GM19452 (cell line): ENCODE measurements around the gene CHCHD1.
"Not testable (repeated sequence)": the region's sequence is repeated elsewhere in the genome, so short reads cannot be mapped to it uniquely, and the experiment has no call there.

Source experiments
- ATAC-seq: cut with Tn5 transposase; IDR thresholded peaks from one replicate; pipeline ENCODE4 v1.9.1; 2021; ENCODE audit not compliant: unreplicated experiment

The CHCHD1 gene

DNA sequence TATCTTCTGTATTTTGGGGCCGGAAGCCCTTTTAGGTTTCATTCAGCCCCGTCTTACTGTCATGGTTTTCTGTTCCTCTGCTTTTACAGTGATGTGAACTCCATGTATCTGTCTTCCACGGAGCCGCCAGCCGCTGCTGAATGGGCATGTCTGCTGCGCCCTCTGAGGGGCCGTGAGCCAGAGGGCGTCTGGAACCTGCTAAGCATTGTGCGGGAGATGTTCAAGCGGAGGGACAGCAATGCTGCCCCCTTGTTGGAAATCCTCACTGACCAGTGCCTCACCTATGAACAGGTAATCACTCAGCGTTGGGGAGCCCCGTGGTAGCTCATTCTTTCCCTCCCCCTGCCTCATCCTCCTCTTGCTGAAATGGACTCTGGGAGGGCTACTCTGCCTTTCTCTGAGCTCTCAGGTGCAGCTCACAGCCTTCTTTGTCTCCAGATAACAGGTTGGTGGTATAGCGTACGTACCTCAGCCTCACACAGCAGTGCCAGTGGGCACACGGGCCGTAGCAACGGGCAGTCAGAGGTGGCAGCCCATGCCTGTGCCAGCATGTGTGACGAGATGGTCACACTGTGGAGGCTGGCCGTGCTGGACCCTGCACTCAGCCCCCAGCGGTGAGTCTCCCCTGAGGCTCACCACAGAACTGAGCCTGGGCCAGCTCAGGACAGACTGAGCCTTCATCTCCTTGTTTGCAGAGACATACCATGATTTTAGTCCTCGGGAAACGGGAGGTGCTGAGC is 9.2 kb downstream of the CHCHD1 start:
- ATAC-seq, result no peak

DNA sequence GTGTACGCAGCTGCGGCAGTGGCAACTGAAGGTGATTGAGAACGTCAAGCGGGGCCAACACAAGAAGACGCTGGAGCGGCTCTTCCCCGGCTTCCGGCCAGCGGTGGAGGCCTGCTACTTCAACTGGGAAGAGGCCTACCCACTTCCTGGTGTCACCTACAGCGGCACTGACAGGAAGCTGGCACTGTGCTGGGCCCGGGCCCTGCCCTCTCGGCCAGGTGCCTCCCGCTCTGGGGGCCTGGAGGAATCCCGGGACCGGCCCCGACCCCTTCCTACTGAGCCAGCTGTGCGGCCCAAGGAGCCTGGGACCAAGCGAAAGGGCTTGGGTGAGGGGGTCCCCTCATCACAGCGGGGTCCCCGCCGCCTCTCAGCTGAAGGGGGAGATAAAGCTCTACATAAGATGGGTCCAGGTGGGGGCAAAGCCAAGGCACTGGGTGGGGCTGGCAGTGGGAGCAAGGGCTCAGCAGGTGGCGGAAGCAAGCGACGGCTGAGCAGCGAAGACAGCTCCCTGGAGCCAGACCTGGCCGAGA is 10.1 kb downstream of the CHCHD1 start:
- ATAC-seq, result no peak

DNA sequence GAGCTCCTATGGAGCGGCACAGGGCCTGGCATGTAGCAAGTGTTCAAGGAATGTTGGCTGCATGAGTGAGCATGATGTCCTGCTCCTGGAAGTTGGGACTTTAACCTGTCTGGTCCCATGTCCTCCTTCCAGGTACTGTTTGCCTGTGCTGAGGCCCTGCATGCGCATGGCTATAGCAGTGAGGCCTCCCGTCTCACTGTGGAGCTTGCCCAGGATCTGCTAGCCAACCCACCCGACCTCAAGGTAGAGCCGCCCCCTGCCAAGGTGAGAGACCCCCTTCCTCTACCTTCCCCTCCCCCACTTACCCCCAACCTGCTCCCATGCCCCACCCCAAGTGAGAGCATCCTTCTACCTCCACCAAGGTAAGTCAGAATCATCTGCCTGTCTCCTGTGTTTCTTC is 11.6 kb downstream of the CHCHD1 start:
- ATAC-seq, result no peak

DNA sequence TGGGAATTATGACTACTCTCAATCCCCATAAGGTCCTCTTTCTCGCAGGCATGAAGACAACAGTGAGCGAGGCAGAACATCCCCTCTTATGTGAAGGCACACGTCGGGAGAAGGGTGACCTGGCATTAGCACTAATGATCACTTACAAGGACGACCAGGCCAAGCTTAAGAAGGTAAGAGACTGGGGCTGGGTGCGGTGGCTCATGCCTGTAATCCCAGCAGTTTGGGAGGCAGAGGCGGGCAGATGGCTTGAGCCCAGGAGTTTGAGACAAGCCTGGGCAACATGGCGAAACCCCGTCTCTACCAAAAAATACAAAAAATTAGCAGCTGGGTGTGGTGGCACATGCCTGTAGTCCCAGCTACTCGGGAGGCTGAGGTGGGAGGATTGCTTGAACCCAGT is 13.6 kb downstream of the CHCHD1 start:
- ATAC-seq, result not testable (repeated sequence)

DNA sequence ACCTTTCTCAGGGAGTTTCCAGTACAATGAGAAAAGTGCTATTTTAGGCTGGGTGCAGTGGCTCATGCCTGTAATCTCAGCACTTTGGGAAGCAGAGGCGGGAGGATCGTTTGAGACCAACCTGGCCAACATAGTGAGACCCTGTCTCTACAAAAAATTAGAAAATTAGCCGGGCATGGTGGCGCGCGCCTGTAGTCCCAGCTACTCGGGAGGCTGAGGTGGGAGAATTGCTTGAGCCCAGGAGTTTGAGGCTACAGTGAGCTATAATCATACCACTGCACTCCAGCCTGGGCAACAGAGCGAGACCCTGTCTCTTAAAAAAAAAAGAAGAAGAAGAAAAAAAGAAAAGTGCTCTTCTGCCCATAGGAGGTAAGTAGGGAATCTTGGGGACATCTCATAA is 14.2 kb downstream of the CHCHD1 start:
- ATAC-seq, result not testable (repeated sequence)

DNA sequence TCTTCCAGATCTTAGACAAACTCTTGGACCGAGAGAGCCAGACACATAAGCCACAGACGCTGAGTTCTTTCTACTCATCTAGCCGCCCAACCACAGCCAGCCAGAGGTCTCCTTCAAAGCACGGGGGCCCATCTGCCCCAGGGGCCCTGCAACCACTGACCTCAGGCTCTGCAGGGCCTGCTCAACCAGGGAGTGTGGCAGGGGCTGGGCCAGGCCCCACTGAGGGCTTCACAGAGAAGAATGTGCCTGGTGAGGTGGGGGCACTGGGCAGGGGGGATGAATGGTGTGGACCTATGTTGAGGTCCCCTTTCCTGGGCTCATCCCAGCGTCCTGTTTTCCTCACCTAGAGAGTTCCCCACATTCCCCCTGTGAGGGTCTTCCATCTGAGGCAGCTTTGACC is 14.9 kb downstream of the CHCHD1 start:
- ATAC-seq, result no peak

DNA sequence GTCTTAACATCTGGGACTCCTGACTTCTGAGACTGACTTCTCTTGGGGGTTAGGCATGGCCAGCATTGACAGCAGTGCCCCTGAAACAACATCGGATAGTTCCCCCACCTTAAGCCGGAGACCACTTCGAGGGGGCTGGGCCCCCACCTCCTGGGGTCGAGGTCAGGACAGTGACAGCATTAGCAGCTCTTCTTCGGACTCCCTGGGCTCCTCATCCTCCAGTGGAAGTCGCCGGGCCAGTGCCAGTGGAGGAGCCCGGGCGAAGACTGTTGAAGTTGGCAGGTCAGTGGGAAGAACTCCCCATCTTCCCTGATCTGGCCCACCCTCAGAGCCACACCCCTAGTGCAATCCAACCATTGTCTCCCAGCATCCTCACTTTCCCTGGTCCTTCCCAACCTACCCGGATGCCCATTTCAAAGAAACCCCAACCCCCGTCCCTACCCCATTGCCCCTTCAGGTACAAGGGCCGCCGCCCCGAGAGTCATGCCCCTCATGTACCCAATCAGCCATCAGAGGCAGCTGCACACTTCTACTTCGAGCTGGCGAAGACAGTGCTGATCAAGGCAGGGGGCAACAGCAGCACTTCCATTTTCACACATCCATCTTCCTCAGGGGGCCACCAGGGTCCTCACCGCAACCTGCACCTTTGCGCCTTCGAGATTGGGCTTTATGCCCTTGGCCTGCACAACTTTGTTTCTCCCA is 15.6 kb downstream of the CHCHD1 start:
- ATAC-seq, result no peak

DNA sequence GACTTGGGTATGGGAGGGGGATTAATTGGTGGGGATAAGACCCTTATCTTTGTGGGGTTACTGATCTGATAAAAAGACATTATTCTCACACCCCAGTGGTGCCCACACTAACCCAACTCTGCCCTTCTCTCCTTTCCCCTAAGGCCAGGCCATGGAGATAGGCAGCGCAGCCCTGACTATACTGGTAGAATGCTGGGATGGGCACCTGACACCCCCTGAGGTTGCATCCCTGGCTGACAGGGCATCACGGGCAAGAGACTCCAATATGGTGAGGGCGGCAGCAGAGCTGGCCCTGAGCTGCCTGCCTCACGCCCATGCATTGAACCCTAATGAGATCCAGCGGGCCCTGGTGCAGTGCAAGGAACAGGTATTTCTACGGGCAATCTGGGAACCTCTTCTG is 16.2 kb downstream of the CHCHD1 start:
- no peak for ATAC-seq

DNA sequence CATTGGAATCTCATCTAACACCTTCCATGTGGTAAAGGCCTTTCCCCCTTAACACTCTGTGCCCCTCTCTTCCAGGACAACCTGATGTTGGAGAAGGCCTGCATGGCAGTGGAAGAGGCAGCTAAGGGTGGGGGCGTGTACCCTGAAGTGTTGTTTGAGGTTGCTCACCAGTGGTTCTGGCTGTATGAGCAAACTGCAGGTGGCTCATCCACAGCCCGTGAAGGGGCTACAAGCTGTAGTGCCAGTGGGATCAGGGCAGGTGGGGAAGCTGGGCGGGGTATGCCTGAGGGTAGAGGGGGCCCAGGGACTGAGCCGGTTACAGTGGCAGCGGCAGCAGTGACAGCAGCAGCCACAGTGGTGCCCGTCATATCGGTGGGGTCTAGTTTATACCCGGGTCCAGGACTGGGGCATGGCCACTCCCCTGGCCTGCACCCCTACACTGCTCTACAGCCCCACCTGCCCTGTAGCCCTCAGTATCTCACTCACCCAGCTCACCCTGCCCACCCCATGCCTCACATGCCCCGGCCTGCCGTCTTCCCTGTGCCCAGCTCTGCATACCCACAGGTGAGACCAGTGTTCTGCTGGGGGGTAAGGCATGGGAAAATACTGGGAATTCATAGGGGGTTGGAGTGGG is 17.2 kb downstream of the CHCHD1 start:
- ATAC-seq, result no peak

DNA sequence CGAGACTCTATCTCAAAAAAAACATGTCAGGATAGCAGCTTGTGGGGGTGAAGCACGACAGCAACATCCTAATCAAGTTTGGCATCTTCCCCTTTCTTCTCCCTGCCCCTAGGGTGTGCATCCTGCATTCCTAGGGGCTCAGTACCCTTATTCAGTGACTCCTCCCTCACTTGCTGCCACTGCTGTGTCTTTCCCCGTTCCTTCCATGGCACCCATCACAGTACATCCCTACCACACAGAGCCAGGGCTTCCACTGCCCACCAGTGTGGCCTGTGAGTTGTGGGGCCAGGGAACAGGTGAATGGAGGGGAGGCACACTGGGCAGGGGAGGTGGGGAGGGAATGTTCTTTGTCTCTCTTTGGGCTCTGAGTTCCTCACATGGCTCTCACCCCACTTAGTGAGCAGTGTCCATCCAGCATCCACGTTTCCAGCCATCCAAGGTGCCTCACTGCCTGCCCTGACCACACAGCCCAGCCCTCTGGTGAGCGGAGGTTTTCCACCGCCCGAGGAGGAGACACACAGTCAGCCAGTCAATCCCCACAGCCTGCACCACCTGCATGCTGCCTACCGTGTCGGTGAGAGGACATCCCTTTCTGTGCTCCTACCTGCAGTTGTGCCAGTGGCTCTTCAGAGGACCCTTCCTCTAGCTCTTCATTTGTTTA is 18.2 kb downstream of the CHCHD1 start:
- no peak for ATAC-seq

DNA sequence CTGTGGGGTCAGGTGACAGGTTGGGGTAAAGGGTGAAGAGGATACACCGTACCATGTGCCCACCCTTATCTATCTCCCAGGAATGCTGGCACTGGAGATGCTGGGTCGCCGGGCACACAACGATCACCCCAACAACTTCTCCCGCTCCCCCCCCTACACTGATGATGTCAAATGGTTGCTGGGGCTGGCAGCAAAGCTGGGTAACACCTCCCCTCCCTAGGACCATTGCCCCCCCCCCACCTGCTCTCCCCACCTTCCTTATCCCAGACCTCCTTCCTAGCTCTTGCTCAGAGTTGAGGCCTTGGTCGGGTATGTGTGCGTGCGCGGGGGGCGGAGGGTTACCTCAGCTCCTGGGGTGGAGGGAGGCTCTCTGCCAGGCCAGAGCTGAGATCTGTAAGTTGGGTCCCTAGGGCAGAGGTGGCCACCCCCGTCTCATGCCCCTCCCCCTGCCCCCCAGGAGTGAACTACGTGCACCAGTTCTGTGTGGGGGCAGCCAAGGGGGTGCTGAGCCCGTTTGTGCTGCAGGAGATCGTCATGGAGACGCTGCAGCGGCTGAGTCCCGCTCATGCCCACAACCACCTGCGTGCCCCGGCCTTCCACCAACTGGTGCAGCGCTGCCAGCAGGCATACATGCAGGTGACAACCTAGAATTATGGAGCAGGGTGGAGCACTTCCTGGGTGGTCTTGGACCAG is 18.9 kb downstream of the CHCHD1 start:
- ATAC-seq, result no peak

DNA sequence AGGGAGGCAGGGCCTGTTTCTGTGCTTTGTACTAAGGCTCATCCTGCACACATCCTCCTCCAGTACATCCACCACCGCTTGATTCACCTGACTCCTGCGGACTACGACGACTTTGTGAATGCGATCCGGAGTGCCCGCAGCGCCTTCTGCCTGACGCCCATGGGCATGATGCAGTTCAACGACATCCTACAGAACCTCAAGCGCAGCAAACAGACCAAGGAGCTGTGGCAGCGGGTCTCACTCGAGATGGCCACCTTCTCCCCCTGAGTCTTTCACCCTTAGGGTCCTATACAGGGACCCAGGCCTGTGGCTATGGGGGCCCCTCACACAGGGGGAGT is 19.4 kb downstream of the CHCHD1 start:
- ATAC-seq, result no peak

DNA sequence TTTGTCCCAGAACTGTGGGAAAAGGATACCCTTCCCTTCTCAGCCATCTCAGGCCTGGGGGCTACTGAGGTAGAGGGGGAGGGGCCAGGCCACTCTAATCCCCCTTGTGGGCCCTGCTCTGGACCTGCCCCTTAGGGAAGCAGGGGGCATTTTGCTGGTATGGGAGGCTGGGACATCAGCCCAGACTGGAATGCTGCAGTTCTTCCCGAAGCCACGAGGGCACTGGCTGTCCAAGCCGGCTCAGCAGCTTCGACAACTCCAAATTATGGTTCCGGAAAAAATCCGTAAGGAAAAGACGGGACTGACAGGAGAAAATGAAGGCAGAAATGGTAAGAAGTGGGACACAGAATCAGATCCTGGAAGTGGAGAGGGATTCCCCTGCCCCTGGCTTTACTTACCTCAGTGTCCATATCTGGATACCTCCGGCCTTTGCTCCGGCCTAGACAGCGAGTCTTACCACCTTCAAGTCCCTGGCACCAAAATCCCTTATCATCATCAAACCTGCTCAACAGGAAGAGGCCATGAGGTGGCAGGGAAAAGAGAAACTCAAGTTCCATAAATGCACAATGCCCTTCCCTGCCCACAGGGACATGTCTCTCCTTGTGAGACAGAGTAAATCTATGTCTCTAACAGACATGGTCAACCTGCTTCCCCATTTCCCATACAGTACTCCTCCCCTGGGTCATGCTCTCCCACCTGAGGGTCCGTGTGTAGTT is 20.6 kb downstream of the CHCHD1 start:
- ATAC-seq, result no peak

DNA sequence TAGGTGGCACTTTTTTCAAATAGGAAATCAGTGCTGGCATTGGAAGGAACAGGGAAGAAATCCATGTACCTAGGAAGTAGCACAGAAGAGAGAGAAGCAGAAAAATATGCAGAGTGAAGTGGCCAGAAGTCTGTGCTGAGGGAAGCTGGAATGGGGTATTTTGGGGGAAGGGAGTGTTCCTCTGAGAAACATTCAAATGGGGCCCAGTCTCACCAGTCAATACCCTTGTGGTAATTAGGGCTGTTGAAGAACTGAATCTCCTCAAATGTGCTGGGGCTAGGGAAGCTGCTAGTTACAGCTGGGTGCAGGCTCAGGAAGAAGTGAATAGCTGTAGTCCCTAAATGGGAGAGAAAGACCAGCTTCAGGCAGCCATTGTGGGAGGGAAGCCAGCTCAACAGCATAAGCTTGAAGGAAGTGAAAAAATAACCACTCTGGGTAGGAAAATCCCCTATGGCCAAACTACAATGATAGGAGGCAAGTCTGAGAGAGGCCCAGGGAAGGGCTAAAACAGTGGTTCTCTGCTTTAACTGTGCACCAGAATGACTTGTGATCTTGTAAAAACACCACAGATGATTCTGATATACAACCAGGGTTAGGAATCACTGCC is 21.9 kb downstream of the CHCHD1 start:
- no peak for ATAC-seq

DNA sequence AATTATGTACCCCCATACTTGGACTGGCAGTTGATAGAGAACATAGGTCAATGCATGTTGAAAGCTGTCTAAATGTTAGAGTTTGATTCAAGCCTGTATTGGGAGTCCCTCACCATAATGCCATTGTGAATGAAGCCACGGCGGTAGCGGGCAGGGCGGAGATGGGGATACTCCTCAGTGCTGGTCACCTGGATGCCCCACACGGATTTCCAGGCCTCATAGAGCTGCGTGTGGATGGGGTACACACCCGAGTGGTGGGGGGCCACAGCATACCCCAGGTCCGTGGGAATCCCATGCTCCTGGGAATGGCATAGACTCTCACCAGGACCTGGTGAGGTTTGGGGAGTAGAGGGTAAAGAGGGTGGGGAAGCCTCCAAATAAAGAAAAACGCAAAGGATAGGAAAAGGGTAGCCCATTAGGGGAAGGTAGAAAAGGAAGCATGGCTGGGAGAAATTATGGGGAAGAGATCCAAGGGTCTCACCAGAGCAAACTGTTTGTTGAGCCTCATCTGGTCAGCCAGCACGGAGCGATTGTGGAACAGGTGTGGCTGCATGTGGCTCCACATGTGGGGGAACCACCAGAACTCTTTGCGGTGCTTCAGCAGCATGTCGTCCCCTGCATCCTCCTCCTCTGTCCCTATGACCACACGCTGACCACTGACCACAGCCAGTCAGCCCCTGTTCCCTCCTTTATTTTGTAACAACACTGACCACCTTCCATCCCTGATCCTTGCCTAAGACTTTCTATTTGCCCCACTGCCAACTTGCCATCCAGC is 24.5 kb downstream of the CHCHD1 start:
- no peak for ATAC-seq

DNA sequence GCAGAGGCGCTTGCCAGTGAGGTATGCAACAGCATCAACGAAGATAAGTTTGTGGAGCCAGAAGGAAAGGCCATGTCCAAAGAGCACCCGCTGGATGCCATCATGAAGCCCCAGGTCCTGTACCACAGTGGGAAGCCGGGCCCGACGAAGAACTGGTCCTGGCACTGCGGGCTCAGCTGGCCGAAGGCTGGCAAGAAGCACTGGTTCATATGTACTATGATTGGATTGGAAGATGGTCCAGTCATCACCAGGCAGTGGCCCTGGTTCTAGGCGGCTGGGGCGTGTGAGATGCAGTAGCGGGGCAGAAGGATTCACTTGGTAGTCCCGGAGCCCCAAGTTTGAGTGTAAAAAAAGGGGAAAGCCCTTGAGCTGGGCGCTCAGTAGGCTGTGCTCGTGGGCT is 25.6 kb downstream of the CHCHD1 start:
- no peak for ATAC-seq

DNA sequence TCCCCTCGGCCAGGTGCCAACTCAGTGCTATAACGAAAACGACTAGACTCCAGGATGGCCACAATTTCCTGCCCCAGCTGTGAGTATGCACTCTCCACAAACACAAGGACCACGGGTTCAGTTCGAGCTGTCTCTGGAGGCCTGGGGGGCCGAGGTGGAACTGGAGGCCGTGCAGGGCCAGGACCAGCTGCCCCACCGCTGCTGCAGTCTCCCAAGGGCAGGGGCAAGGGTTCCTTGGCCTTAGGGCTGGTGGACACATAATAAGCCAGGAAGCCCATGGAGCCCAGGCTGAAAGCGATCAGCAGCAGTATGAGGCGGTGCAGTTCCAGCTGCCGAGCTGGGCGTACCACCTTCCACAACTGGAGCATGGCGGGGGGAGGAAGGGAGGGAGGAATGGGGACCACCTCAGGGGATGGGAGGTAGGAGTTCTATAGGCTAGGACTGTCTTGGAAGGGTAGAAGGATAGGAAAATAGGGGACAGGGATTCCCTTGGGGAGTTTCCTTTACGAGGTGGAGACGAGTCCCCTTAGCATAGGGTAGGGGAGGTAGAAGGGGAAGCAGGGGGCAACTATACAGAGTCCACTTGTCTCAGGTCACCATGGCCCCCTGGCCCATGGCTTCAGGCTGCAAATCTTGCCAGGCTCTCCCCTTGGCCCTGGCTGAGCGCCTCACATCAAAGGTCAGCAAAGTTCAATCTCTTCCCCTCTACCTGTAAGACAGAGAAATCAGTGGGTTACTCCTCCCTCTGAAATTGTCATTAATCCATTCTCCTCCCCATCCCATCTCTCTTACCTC is 26.4 kb downstream of the CHCHD1 start:
- ATAC-seq, result no peak

DNA sequence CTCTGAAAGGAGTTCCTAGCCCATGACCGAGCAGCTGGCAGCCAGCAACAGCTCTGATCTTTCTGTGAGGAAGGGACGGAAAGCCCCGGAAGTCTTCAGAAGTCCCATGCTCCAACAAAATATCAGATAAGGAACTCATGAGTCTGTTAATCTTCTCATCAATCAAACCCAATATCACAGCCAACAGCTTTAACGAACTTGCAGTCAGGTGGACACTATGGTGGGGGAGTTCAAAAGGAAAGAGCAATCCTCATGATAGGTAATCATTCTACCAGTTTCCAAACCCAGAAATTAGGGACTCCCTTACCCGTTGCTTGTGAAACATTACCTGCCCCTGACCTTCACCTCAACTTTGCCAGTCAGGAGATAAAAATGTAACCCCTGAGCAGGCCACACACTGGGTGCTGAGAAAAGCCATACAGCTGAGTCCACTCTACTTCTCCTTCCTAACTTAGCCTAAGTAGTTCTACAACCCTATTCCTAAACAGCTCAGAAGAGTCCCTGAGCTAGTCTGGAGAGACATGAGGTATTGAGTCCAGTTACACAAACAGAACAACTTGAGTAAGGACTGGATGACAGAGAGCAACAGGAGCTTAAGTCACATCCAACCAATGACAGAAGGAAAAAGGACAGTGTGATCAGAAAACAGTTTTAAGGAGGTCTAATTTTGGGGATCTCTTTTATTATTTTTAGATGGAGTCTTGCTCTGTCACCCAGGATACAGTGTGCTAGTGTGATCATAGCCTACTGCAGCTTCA is 27.4 kb downstream of the CHCHD1 start:
- ATAC-seq, result no peak
